Esophagus (tissue), 2 donors: ENCODE data around the gene PLLP. TPM values are rescaled to one million over a fixed set of nuclear protein-coding genes. Genes with fewer than 3 reads are reported as not detected.

Source experiments
- H3K27ac ChIP-seq, 2 donors: one replicate each; pipeline ENCODE4 v1.5.1; 2013; ENCODE audit warnings: low read depth in 2 of 2, mild to moderate bottlenecking in 2 of 2, inconsistent platforms in 1 of 2, low read length in 1 of 2, moderate library complexity in 1 of 2
- H3K27me3 ChIP-seq, 2 donors: one replicate each; pipeline ENCODE4 v1.6.1; 2013; ENCODE audit warnings: low read length in 2 of 2, control low read depth in 1 of 2, mild to moderate bottlenecking in 1 of 2; ENCODE audit not compliant: insufficient read depth in 2 of 2, control insufficient read depth in 1 of 2
- H3K36me3 ChIP-seq, 2 donors: one replicate each; pipeline ENCODE4 v1.6.1; 2013; ENCODE audit warnings: low read length in 1 of 2; ENCODE audit not compliant: control insufficient read depth in 2 of 2, insufficient read depth in 2 of 2
- H3K4me1 ChIP-seq, 2 donors: one replicate each; pipeline ENCODE4 v1.6.1; 2013; ENCODE audit warnings: low read length in 1 of 2; ENCODE audit not compliant: control insufficient read depth in 2 of 2, insufficient read depth in 2 of 2
- H3K4me3 ChIP-seq, 2 donors: one replicate each; pipeline ENCODE4 v1.5.1; 2013; ENCODE audit warnings: low read length in 2 of 2, mild to moderate bottlenecking in 2 of 2, low read depth in 1 of 2, moderate library complexity in 1 of 2
- H3K9me3 ChIP-seq, 2 donors: one replicate each; pipeline ENCODE4 v1.6.1; 2013; ENCODE audit warnings: mild to moderate bottlenecking in 2 of 2, low read depth in 1 of 2, low read length in 1 of 2, moderate library complexity in 1 of 2; ENCODE audit not compliant: control insufficient read depth in 2 of 2, insufficient read depth in 1 of 2
- WGBS, 2 donors: extraction: QIAGEN DNeasy Blood & Tissue Kit; methylation state at CpG; one replicate each; pipeline ENCODE4 v1.1.7; 2013; 5-methylcytosine and 5-hydroxymethylcytosine counted together
- polyA plus RNA-seq, 2 donors: library from polyadenylated mRNA; stranded (reverse); fragments of 200-250 nt; gene quantifications; one replicate each; pipeline ENCODE4 v1.2.3, GENCODE V29; 2013
- donor health status: healthy with polysubstance abuse.
- donor health status: Bipolar disorder and iron deficiency.

PLLP gene
- polyA plus RNA-seq, 2 donors: 18.1 to 28.0 TPM

DNA sequence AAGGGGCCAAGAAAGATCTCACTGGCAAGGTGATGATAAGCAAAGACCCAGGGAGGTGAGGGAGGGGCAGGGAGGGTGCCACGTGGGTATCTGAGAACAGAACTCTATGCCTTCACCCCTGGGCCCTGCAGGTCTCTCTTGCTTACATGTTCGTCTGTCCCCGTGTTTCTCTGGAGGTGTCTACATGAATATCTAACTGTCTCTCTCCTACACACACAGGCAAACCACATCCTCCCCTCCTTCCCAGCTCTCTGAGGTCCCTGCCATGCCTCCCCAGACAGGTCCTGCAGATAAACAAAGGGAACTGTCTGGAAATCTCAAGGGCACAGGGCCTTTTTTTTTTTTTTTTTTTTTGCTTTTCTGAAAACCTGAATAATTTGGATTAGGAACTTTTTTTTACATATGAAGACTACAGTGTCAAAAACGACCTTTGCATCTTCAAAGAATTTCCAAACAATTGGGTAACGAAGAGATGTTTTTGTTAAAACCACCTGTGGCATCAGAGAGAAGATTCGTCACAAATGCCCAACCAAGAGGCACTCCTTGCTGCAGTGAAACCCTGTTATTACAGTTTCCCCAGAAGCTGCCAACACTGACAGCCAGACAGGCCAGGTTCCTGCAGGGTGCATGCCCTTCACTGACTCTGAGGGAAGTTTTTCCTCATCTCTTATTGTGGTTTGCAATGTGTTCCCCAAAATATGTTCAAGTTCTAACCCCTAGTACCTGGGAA, 17.8 kb downstream of the PLLP start:
- 18 to 29% methylated on average over 6 of the region's 6 CpGs for WGBS, 2 donors
- Histone ChIP-seq H3K27ac (peak overlapping the region; percentile 93 to 94), H3K4me3 (no peak overlapping the region), H3K27me3 (no peaks in the 10 kb centered on the region), H3K36me3 (no peaks in the 10 kb centered on the region), H3K9me3 (no peaks in the 10 kb centered on the region), H3K4me1 (peaks cover 6 to 30% of the 10 kb centered on the region in 2 donors)

- no peaks in the 10 kb centered on the region for H3K36me3 ChIP-seq
- H3K4me3 ChIP-seq: no peak overlapping the region
- peaks cover 6 to 30% of the 10 kb centered on the region in 2 donors for H3K4me1 ChIP-seq
- no peaks in the 10 kb centered on the region for H3K27me3 ChIP-seq
- H3K9me3 ChIP-seq: no peaks in the 10 kb centered on the region
- H3K27ac ChIP-seq: peak overlapping the region; percentile 93 to 94
- WGBS, 2 donors: 35 to 38% methylated on average over 16 of the region's 16 CpGs
Measured at GRCh38 chr16:57265850-57266530, 18.5 kb downstream of the PLLP start.

DNA sequence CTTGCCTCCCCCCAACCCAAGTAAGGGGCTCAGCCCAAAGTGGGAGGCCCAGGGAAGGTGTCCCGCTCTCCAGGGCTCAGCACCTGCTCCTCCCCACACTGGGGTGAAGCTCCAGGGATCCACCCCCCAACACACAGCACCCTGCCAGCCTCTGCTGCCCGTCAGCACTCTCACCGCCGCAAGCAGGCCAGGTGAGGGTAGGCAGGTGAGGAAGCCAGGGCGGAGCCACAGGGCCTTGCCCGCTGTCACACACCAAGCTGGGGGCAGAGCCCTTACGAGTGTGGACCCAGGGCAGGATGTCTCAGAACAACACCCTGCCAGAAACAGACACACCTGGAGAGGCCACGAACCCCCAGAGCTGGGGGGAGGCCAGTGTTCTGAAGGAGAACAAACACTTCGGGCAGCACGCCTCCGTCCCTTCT, 19.5 kb downstream of the PLLP start:
- Histone ChIP-seq H3K4me3 (no peak overlapping the region), H3K4me1 (peaks cover 6 to 33% of the 10 kb centered on the region in 2 donors), H3K36me3 (no peaks in the 10 kb centered on the region), H3K27me3 (no peaks in the 10 kb centered on the region), H3K27ac (peak overlapping the region; percentile 93 to 94), H3K9me3 (no peaks in the 10 kb centered on the region)
- 46 to 59% methylated on average over 11 of the region's 11 CpGs for WGBS, 2 donors

DNA sequence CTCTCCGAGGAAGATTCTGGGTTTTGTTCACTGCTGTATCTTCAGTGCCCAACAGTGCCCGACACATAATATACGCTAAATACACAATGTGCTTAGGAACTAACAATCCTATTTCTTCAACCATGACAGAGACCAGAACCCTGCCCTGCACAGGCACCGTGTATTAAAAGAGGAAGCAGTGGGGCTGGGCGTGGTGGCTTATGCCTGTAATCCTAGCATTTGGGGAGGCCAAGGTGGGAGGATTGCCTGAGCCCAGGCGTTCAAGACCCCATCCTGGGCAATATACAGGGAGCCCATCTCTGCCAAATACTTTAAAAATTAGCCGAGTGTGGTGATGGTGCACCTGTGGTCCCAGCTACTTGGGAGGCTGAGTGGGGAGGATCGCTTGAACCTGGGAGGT, 20.1 kb downstream of the PLLP start:
- Histone ChIP-seq H3K36me3 (no peaks in the 10 kb centered on the region), H3K4me1 (peaks cover 6 to 34% of the 10 kb centered on the region in 2 donors), H3K27me3 (no peaks in the 10 kb centered on the region), H3K4me3 (no peak overlapping the region), H3K9me3 (no peaks in the 10 kb centered on the region), H3K27ac (peak overlapping the region; percentile 93 to 94)
- whole genome bisulfite sequencing, 2 donors: 62 to 69% methylated on average over 8 of the region's 8 CpGs

GRCh38 chr16:57263541-57264351, 20.7 kb downstream of the PLLP start:
- 62 to 74% methylated on average over 18 of the region's 18 CpGs for WGBS, 2 donors
- Histone ChIP-seq H3K27ac (peak overlapping the region; percentile 93 to 94), H3K4me3 (no peak overlapping the region), H3K27me3 (no peaks in the 10 kb centered on the region), H3K9me3 (no peaks in the 10 kb centered on the region), H3K36me3 (no peaks in the 10 kb centered on the region), H3K4me1 (peaks cover 6 to 32% of the 10 kb centered on the region in 2 donors)

DNA sequence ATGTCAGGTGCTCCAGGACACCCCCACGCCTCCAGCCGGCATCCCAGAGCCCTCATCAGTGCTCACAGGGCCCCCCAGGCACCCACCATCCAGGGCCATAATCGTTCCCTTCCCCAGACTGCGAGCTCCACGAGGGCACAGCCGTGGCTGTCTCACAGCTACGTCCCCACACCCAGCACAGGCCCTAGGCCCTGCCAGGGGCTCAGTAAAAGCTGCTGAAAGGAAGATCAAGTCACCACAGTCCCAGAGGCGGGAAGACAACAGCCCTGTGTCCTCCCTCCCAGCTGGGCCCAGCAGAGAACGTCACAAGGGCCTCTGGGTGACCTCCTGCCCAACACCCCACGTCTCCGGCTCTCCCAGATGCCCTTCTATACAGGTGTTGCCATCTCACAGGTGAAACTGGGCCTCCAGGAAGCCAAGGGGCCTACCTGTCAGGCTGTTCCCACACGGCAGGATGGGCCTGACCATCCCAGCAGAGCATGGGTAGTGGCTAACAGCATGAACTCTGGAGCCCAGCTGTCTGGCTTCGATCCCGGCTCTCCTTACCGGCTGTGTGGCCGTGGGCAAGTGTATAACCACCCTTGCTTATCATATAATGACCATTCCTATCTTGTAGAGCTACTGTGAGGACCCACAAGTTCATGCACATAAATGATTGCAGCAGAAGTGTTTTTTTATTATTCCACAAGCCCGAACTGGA, 21.5 kb downstream of the PLLP start:
- Histone ChIP-seq H3K9me3 (no peaks in the 10 kb centered on the region), H3K27ac (peak overlapping the region; percentile 74 to 93), H3K4me1 (peaks cover 6 to 34% of the 10 kb centered on the region in 2 donors), H3K4me3 (no peak overlapping the region), H3K27me3 (no peaks in the 10 kb centered on the region), H3K36me3 (peaks cover 0 to 4% of the 10 kb centered on the region in 2 donors)
- 55% methylated on average over 17 of the region's 17 CpGs for WGBS, 2 donors

- peaks cover 0 to 13% of the 10 kb centered on the region in 2 donors for H3K36me3 ChIP-seq
- peaks cover 6 to 42% of the 10 kb centered on the region in 2 donors for H3K4me1 ChIP-seq
- H3K27me3 ChIP-seq: no peaks in the 10 kb centered on the region
- H3K27ac ChIP-seq: no peak overlapping the region
- H3K9me3 ChIP-seq: no peaks in the 10 kb centered on the region
- H3K4me3 ChIP-seq: no peak overlapping the region
- WGBS, 2 donors: 94 to 96% methylated on average over 9 of the region's 9 CpGs
Measured at GRCh38 chr16:57261806-57262205, 22.7 kb downstream of the PLLP start.

GRCh38 chr16:57260294-57260929, 24.1 kb downstream of the PLLP start:
- Histone ChIP-seq H3K27ac (peak overlapping the region; percentile 89), H3K27me3 (no peaks in the 10 kb centered on the region), H3K9me3 (no peaks in the 10 kb centered on the region), H3K4me1 (peaks cover 3 to 44% of the 10 kb centered on the region in 2 donors), H3K36me3 (peaks cover 0 to 20% of the 10 kb centered on the region in 2 donors), H3K4me3 (no peak overlapping the region)
- 15 to 28% methylated on average over 16 of the region's 16 CpGs for WGBS, 2 donors
